Measurements from ENCODE around the gene RTN4R. TPM values are rescaled to one million over a fixed set of nuclear protein-coding genes. Genes with fewer than 3 reads are reported as not detected.

The RTN4R gene
- total and polyA plus RNA-seq, 9 donors = 0.48 to 8.2 (median 1.8) TPM; not detected in 1

DNA sequence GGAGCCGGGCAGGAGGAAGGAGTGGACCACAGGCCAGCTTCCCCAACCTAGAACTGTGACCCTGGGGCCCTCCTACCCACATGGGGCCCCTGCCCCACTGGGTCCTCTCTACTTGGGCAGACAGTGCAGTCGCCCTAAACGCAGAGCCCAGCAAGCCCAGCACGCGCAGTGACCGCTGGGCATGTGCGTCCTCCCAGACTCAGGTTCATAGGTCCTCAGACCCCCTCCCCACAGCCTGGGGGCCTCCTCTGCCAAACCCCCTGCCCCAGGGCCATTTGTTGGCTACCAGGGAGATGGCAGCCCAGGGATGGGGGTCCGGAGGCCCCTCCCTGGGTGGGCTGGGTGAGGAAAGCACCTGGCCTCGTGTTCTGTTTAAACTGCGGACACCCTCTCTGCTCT lies 23.9 kb downstream of the RTN4R start:
- WGBS, 3 donors = 84 to 87% (median 85%) methylated on average over 10 of the region's 10 CpGs
- no peak overlapping the region for H3K4me3 ChIP-seq
- intact Hi-C loops (cut with DNase I) = no loop called here
- peaks cover 50% of the 10 kb centered on the region for H3K4me1 ChIP-seq (ENCODE audit: insufficient read depth)
- H3K36me3 ChIP-seq = no peaks in the 10 kb centered on the region
- no peak for DNase-seq
- TF ChIP-seq EP300 (IDR thresholded peaks at IDR 0.05) = no peak
- H3K27me3 ChIP-seq = no peaks in the 10 kb centered on the region
- no peaks in the 10 kb centered on the region for H3K9me3 ChIP-seq
- H3K27ac ChIP-seq = no peak overlapping the region

DNA sequence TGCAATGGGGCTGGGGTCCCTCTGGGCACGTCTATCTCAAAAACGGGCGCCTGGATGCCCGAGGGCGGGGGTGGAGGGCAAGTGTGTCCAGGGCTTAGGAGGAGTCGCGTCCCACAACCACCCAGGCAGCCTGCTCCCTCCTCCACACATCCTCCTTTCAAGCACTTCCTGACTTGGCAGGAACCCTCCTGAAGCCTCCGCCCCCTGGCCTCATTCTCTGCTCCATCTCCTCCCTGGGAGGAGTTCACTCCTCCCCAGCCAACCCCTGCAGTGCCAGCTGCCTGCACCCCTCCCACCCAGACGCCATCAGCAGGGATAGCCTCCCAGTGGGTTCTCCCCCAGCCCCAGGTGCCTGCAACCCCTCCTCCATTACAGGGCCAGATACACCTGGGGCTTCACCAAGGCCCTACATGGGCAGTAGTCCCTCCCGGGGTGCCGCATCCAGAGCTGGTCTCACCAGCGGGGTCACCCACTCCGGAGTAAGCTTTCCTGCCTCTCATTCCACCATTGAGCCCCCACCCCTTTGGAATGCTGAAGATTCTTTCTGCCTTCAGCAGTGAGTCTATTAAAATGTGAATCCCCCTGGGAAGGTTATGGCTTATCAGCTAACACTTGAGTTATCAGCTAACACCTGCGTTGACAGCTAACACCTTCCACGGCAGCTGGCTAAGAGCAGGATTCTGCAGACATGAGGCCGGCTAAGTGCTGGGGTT lies 24.4 kb downstream of the RTN4R start:
- Histone ChIP-seq H3K4me3 (no peak overlapping the region), H3K27me3 (no peaks in the 10 kb centered on the region), H3K4me1 (ENCODE audit: insufficient read depth) (peaks cover 49% of the 10 kb centered on the region), H3K27ac (no peak overlapping the region), H3K36me3 (no peaks in the 10 kb centered on the region), H3K9me3 (no peaks in the 10 kb centered on the region)
- TF ChIP-seq POLR2A (IDR thresholded peaks at IDR 0.05) (no peak), EP300 (IDR thresholded peaks at IDR 0.05) (no peak)
- TF ChIP-seq, protein P1, sequence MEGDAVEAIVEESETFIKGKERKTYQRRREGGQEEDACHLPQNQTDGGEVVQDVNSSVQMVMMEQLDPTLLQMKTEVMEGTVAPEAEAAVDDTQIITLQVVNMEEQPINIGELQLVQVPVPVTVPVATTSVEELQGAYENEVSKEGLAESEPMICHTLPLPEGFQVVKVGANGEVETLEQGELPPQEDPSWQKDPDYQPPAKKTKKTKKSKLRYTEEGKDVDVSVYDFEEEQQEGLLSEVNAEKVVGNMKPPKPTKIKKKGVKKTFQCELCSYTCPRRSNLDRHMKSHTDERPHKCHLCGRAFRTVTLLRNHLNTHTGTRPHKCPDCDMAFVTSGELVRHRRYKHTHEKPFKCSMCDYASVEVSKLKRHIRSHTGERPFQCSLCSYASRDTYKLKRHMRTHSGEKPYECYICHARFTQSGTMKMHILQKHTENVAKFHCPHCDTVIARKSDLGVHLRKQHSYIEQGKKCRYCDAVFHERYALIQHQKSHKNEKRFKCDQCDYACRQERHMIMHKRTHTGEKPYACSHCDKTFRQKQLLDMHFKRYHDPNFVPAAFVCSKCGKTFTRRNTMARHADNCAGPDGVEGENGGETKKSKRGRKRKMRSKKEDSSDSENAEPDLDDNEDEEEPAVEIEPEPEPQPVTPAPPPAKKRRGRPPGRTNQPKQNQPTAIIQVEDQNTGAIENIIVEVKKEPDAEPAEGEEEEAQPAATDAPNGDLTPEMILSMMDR (IDR thresholded peaks at IDR 0.05) = no peak
- intact Hi-C loops (cut with DNase I) = no loop called here
- 27 to 33% (median 32%) methylated on average over 16 of the region's 16 CpGs for WGBS, 3 donors
- DNase-seq = peak; percentile 71 to 87 (median 76)

DNA sequence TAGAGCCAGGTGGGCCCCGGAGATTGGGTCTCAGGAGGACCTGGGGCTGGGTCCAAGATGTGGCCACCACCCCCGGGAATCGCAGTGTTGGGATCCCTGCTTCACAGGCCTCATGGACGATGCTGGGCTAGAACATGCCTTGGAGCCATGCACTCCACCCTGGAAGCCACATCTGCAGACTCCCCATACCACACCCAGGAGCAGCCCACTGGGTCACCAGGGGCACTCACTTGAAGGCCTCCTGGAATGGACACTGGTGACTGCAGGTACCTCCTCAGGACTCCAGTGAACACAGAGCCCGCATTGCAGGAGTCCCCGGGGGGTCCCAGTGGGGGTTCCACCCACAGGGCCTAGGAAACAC lies 25.0 kb downstream of the RTN4R start:
- no peaks in the 10 kb centered on the region for H3K27me3 ChIP-seq
- no peaks in the 10 kb centered on the region for H3K9me3 ChIP-seq
- 38 to 47% (median 40%) methylated on average over 6 of the region's 6 CpGs for whole genome bisulfite sequencing, 3 donors
- TF ChIP-seq POLR2A (IDR thresholded peaks at IDR 0.05) (no peak), EP300 (IDR thresholded peaks at IDR 0.05) (no peak)
- TF ChIP-seq, protein P1 (IDR thresholded peaks at IDR 0.05) = no peak
- no peaks in the 10 kb centered on the region for H3K36me3 ChIP-seq
- intact Hi-C loops (cut with DNase I) = no loop called here
- H3K4me1 ChIP-seq (ENCODE audit: insufficient read depth) = peaks cover 46% of the 10 kb centered on the region
- no peak overlapping the region for H3K27ac ChIP-seq
- no peak for DNase-seq
- H3K4me3 ChIP-seq = no peak overlapping the region

DNA sequence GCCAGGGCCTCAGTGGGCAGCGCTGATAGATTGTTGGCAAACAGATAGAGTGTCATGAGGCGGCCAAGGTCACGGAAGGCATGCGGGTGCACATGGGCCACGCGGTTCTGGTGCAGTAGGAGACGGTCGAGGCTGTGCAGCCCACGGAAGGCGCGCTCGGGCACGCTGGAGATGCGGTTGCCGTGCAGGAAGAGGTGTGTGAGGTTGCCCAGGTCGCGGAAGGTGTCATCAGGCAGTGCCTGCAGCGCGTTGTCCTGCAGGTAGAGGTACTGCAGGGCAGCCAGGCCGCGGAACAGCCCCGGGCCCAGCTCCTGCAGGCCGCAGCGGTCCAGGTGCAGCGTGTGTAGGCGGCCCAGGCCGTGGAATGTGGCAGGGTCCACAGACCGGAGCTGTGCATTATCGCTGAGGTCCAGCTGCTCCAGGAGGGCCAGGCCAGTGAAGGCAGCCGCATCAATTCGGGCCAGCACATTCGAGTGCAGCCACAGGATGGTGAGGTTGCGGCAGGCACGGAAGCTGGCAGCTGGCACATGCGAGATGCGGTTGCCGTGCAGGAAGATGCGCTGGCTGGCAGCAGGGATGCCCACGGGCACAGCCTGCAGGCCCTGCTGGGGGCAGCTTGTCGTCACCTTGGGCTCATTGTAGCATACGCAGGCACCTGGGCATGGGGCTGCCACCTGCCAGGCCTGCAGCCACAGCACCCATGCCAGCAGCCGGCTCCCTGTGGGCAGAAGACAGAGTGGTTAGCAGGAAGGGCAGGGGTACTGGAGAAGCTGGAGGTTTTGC lies 25.5 kb downstream of the RTN4R start:
- no peak for TF ChIP-seq EP300 (IDR thresholded peaks at IDR 0.05)
- TF ChIP-seq, protein P1 (IDR thresholded peaks at IDR 0.05) = no peak
- no peak for TF ChIP-seq POLR2A (IDR thresholded peaks at IDR 0.05)
- H3K4me3 ChIP-seq = no peak overlapping the region
- no peaks in the 10 kb centered on the region for H3K36me3 ChIP-seq
- 87 to 91% (median 88%) methylated on average over 42 of the region's 42 CpGs for WGBS, 3 donors
- no peaks in the 10 kb centered on the region for H3K27me3 ChIP-seq
- H3K9me3 ChIP-seq = no peaks in the 10 kb centered on the region
- no peak overlapping the region for H3K27ac ChIP-seq
- H3K4me1 ChIP-seq (ENCODE audit: insufficient read depth) = peaks cover 48% of the 10 kb centered on the region
- no peak for DNase-seq
- intact Hi-C loops (cut with DNase I) = no loop called here

Measured in ovary (tissue), 9 donors.